Measurements from ENCODE around the gene FXYD1. TPM values are rescaled to one million over a fixed set of nuclear protein-coding genes. Genes with fewer than 3 reads are reported as not detected.

The FXYD1 gene
- total RNA-seq, 1 donor from 2014 or later, result not detected

DNA sequence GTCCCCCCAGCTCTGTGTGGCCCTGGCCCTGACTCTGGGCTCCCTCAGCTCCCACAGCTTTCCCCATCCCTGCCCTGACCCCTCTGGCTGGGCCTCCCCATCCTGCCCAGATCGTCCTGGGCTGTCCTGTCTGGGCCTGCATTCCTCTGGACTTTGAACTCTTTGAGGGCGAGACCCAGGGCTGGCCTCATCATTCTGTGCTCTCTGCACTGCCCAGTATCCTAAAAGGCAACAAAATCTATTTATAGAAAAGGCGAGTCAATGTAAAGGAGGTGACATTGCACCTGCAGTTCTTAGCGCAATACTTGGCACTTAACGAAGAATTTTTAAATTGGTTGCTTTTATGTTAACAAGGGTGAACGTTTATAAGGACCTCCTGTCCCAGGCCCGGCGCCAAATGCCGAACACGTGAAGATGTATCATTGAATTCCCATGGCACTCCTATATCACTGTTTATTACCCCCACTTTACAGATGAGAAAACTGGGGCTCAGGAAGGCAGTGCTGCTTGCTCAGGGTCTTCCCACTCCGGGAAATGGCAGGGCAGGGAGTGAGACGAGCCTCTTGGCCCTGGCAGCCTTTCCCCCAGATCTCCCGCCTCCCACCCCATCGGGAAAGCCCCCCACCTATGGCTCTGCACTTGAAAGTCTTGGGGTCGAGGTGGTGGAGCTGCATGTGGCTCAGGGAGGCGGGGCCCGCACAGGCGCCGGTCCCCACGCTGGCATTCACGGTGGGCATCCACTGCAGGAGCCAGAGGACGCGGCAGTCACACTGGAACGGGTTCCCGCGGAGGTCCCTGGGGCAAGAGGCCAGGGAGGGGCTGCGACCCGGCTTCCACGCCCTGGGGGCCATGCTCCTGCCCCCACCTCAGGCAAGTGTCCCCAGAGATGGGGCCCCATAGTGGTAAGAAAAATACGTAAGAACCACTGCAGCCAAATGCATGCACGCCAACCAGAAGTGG lies 7.6 kb upstream of the FXYD1 start:
- peaks cover 13% of the 10 kb centered on the region for H3K27me3 Mint-ChIP-seq (ENCODE audit: unreplicated experiment)

GRCh38 chr19:35132254-35132653 lies 6.4 kb upstream of the FXYD1 start:
- H3K4me1 Mint-ChIP-seq (ENCODE audit: unreplicated experiment), result peaks cover 3% of the 10 kb centered on the region
- TF ChIP-seq, protein P1, sequence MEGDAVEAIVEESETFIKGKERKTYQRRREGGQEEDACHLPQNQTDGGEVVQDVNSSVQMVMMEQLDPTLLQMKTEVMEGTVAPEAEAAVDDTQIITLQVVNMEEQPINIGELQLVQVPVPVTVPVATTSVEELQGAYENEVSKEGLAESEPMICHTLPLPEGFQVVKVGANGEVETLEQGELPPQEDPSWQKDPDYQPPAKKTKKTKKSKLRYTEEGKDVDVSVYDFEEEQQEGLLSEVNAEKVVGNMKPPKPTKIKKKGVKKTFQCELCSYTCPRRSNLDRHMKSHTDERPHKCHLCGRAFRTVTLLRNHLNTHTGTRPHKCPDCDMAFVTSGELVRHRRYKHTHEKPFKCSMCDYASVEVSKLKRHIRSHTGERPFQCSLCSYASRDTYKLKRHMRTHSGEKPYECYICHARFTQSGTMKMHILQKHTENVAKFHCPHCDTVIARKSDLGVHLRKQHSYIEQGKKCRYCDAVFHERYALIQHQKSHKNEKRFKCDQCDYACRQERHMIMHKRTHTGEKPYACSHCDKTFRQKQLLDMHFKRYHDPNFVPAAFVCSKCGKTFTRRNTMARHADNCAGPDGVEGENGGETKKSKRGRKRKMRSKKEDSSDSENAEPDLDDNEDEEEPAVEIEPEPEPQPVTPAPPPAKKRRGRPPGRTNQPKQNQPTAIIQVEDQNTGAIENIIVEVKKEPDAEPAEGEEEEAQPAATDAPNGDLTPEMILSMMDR (IDR thresholded peaks at IDR 0.05; ENCODE audit: unreplicated experiment), result no peak
- no peaks in the 10 kb centered on the region for H3K9me3 Mint-ChIP-seq (ENCODE audit: unreplicated experiment)
- DNase-seq (ENCODE audit: low spot score), result no peak
- no peak overlapping the region for H3K27ac Mint-ChIP-seq (ENCODE audit: unreplicated experiment)
- peaks cover 15% of the 10 kb centered on the region for H3K27me3 Mint-ChIP-seq (ENCODE audit: unreplicated experiment)
- H3K36me3 Mint-ChIP-seq (ENCODE audit: low read depth, unreplicated experiment), result peaks cover 9% of the 10 kb centered on the region
- peak overlapping the region; percentile 3 for H3K4me3 Mint-ChIP-seq (ENCODE audit: unreplicated experiment)

More for the DNA sequence above, 7.6 kb upstream of the FXYD1 start:
- TF ChIP-seq, protein P1 (IDR thresholded peaks at IDR 0.05; ENCODE audit: unreplicated experiment), result no peak
- H3K9me3 Mint-ChIP-seq (ENCODE audit: unreplicated experiment), result no peaks in the 10 kb centered on the region
- peaks cover 3% of the 10 kb centered on the region for H3K4me1 Mint-ChIP-seq (ENCODE audit: unreplicated experiment)
- H3K27ac Mint-ChIP-seq (ENCODE audit: unreplicated experiment), result no peak overlapping the region
- DNase-seq (ENCODE audit: low spot score), result no peak
- peaks cover 9% of the 10 kb centered on the region for H3K36me3 Mint-ChIP-seq (ENCODE audit: low read depth, unreplicated experiment)
- H3K4me3 Mint-ChIP-seq (ENCODE audit: unreplicated experiment), result no peak overlapping the region

DNA sequence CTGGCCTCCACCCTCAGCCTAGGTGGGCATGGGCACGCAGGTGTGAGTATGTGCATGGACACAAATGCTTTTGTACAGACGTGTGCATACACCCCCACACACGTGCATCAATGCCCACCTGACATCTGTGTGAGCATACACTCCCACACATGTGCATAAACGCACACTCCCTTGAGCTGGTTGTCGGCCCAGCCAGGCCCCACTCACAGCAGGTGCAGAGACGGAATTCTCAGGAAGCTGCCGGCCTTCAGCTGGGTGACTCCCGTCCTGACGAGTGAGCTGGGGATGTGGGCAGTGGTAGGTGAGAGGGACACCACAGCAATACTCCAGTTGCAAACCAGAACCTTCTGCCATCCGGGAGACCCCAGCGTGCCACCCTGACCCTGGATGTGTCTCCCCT lies 4.8 kb upstream of the FXYD1 start:
- H3K36me3 Mint-ChIP-seq (ENCODE audit: low read depth, unreplicated experiment), result peaks cover 9% of the 10 kb centered on the region
- DNase-seq (ENCODE audit: low spot score), result no peak
- peaks cover 3% of the 10 kb centered on the region for H3K4me1 Mint-ChIP-seq (ENCODE audit: unreplicated experiment)
- H3K27ac Mint-ChIP-seq (ENCODE audit: unreplicated experiment), result no peak overlapping the region
- TF ChIP-seq, protein P1 (IDR thresholded peaks at IDR 0.05; ENCODE audit: unreplicated experiment), result no peak
- H3K27me3 Mint-ChIP-seq (ENCODE audit: unreplicated experiment), result peaks cover 13% of the 10 kb centered on the region
- H3K9me3 Mint-ChIP-seq (ENCODE audit: unreplicated experiment), result no peaks in the 10 kb centered on the region
- no peak overlapping the region for H3K4me3 Mint-ChIP-seq (ENCODE audit: unreplicated experiment)

DNA sequence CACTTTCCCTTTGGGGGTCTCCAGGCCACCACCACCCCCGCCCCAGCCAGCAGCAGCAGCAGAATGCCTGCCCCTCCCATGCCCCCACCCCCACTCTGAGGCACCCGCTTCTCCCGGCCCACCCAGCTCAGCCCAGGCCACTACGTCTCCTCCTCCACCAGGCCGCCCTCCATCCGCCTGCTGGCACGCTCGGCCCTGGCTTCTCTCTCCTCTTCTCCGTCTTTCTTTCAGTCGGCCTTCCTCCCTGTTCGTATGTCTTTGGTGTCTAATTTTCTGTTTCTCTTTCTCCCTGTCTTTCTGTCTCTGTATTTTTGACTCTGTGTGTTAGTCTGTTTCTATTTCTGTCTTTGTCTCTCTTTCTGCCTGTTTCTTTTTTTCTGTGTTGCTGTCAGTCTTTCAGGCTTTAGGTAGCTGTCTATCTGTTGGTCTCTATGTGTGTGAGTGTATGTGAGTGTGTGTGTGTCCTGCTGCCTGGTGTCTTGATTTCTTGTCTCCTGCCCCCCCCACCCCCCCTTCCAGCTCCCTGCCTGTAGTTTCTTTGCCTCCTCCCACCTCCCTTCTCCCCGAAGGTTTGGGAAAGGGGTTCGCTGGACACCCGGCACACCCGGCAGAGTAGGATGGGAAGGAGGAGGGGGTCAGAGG lies 3.9 kb upstream of the FXYD1 start, which contains the start of gene LGI4:
LGI4 (minus strand) TSS at position 459 of the 642 bp plus-strand sequence; CDS start at position 80, 379 bp downstream.
- no peaks in the 10 kb centered on the region for H3K9me3 Mint-ChIP-seq (ENCODE audit: unreplicated experiment)
- DNase-seq (ENCODE audit: low spot score), result no peak
- peaks cover 9% of the 10 kb centered on the region for H3K36me3 Mint-ChIP-seq (ENCODE audit: low read depth, unreplicated experiment)
- H3K27me3 Mint-ChIP-seq (ENCODE audit: unreplicated experiment), result peaks cover 13% of the 10 kb centered on the region
- no peak within 1 kb of the TSS for H3K27ac Mint-ChIP-seq (ENCODE audit: unreplicated experiment)
- peaks cover 3% of the 10 kb centered on the region for H3K4me1 Mint-ChIP-seq (ENCODE audit: unreplicated experiment)
- peak within 1 kb of the TSS; percentile 29 for H3K4me3 Mint-ChIP-seq (ENCODE audit: unreplicated experiment)
- TF ChIP-seq, protein P1 (IDR thresholded peaks at IDR 0.05; ENCODE audit: unreplicated experiment), result no peak
